Measurements from ENCODE around the gene IQGAP3.

GRCh38 chr1:156497743-156498431 lies 74.5 kb downstream of the IQGAP3 start:
- no peak for TF ChIP-seq CTCF (conservative IDR thresholded peaks at IDR 0.05 in 1 of 2, IDR thresholded peaks at IDR 0.05 in 1 of 2; ENCODE audit: low read depth in 1 of 2, low read length in 2 of 2)
- no peak for TF ChIP-seq EZH2 (IDR thresholded peaks at IDR 0.05; ENCODE audit: low read length, missing control alignments)
